Neural progenitor cell (in vitro differentiated cells): ENCODE data around the gene VAV3.

Experiments used
- EZH2 ChIP-seq: fragments of 200-600 bp; sonication (generic); IDR thresholded peaks from 2 replicates; pipeline ENCODE4 v1.6.1; 2017; ENCODE audit warnings: antibody characterized with exemption, mild to moderate bottlenecking, moderate library complexity
- EZH2phosphoT487 ChIP-seq: fragments of 200-600 bp; sonication (generic); IDR thresholded peaks from 2 replicates; pipeline ENCODE4 v1.6.1; 2017; ENCODE audit warnings: antibody characterized with exemption
- TF ChIP-seq, protein P1 (sequence below): fragments of 200-600 bp; sonication (generic); IDR thresholded peaks from 2 replicates; pipeline ENCODE4 v1.5.1; 2017; ENCODE audit warnings: antibody characterized with exemption, mild to moderate bottlenecking

DNA sequence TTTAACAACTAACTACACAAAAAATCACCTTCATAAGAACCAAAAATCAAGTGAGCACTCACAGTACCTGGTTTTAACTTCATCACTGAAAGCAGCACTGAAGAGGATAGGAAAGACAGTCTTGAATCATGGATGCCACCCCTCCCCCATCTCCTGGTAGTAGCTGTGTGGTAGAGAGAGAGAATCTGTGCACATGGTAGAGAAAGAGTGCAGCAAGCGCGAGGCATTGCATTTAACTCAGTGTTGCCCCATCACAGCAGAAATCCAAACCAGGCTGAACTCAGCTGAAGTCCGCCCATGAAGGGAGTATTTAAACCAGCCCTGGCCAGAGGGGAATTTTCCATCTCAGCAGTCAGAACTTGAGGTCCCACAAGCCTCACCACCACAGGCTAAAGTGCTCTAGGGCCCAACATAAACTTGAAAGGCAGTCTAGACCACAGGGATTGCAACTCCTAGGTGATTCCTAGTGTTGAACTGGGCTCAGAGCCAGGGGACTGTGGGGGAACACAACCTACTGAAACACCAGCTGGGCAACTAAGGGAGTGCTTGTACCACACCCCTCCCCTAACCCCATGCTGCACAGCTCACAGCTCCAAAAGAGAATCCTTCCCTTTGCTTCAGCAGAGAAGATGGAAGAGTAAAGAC is 38.4 kb downstream of the VAV3 start:
- TF ChIP-seq, protein P1, sequence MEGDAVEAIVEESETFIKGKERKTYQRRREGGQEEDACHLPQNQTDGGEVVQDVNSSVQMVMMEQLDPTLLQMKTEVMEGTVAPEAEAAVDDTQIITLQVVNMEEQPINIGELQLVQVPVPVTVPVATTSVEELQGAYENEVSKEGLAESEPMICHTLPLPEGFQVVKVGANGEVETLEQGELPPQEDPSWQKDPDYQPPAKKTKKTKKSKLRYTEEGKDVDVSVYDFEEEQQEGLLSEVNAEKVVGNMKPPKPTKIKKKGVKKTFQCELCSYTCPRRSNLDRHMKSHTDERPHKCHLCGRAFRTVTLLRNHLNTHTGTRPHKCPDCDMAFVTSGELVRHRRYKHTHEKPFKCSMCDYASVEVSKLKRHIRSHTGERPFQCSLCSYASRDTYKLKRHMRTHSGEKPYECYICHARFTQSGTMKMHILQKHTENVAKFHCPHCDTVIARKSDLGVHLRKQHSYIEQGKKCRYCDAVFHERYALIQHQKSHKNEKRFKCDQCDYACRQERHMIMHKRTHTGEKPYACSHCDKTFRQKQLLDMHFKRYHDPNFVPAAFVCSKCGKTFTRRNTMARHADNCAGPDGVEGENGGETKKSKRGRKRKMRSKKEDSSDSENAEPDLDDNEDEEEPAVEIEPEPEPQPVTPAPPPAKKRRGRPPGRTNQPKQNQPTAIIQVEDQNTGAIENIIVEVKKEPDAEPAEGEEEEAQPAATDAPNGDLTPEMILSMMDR = no peak
- TF ChIP-seq EZH2 (no peak), EZH2phosphoT487 (no peak)
